ENCODE measurements around the gene GPR89A. TPM values are rescaled to one million over a fixed set of nuclear protein-coding genes. Genes with fewer than 3 reads are reported as not detected.
"Not testable (repeated sequence)": the region's sequence is repeated elsewhere in the genome, so short reads cannot be mapped to it uniquely, and the experiment has no call there.

The GPR89A gene
- total RNA-seq, 1 donor from 2014 or later, result 72.7 TPM

DNA sequence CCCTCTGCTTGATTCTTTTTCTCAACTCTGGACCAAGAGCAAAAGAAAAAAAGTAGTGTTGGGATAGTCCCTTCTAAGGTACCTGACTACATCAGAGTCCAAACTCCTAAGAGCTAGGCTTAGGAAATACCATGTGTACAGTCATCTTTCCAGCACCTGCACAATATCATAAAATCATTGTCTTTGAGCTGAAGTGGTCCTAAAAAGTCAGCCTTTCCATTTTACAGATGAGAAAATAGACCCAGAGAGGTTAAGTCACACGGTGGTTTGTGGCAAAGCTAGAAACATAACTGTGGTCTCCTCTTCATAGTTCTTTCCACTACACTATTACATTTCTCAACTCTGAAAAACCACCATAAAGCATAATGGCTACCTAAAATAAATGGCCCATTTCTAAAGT is 36.2 kb downstream of the GPR89A start:
- H3K4me1 Mint-ChIP-seq; H3K36me3 ChIP-seq; H3F3A ChIP-seq (ENCODE audit: low read depth); H3K9ac ChIP-seq; H3K27ac ChIP-seq; H4K20me1 ChIP-seq (ENCODE audit: low read depth); H3K36me3 Mint-ChIP-seq; H3K27me3 Mint-ChIP-seq (ENCODE audit: insufficient read depth, low read depth); H3K4me3 ChIP-seq; DNase-seq (ENCODE audit: low spot score); H3K27me3 ChIP-seq; H3K27ac Mint-ChIP-seq; H3K9me3 Mint-ChIP-seq; H3K9me3 ChIP-seq (ENCODE audit: low read depth); H2AFZ ChIP-seq (replicated peaks); H3K79me2 ChIP-seq (ENCODE audit: low read depth); H3K4me2 ChIP-seq; H3K4me3 Mint-ChIP-seq; H3K4me1 ChIP-seq: not testable (repeated sequence)

DNA sequence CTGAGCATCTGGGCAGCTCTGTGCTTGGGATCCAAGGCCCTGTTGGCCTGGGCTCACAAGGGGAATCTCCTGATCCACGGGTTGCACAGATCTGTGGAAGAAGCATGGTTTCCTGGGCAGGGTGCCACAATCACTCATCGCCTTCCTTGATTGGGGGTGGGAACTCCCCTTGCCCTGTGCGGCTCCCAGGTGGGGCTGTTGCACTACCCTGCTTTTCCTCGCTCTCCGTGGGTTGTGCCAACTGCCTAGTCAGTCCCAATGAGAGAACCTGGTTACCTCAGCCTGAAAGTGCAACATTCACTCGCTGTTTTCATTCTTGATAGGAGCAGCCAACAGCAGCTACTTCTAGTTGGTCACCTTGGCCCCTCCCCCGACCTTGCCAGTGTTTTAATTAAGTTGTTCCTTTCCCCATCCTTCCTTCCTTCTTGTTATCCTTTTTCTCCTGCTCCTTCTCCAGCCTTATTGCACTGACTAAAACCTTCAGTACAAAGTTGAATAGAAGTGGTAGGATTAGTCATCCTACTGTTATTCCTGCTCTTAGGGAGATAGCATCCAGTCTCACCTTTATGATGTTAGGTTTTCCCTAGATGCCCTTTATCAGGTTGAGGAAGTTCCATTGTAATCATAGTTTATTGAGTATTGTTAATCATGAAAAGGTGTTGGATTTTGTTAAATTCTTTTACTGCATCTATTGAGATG is 48.6 kb downstream of the GPR89A start:
- H3K36me3 ChIP-seq; H3K4me1 Mint-ChIP-seq; H3K9me3 ChIP-seq (ENCODE audit: low read depth); H3K79me2 ChIP-seq (ENCODE audit: low read depth); DNase-seq (ENCODE audit: low spot score); H3F3A ChIP-seq (ENCODE audit: low read depth); H3K27me3 ChIP-seq; H3K27ac Mint-ChIP-seq; H3K4me3 Mint-ChIP-seq; H3K4me3 ChIP-seq; H3K4me2 ChIP-seq; H3K9ac ChIP-seq; H3K9me3 Mint-ChIP-seq; H3K27me3 Mint-ChIP-seq (ENCODE audit: insufficient read depth, low read depth); H4K20me1 ChIP-seq (ENCODE audit: low read depth); H3K36me3 Mint-ChIP-seq; H2AFZ ChIP-seq (replicated peaks); H3K27ac ChIP-seq; H3K4me1 ChIP-seq: not testable (repeated sequence)

DNA sequence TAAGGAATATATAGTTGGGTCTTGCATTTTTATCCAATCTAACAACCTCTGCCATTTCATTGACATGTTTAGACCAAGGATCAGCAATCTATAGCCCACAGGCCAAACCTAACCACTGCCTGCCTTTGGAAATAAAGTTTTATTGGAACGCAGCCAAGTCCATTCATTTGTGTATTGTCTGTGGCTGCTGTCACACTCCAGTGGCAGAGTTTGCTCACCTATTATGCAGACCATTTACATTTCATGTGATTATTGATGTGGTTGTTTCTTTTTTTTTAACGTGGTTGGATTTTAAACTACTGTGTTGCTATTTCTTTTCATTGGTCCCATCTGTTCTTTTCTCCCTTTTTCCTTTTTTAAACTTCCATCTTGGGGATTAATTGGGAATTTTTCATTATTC is 54.7 kb downstream of the GPR89A start:
- H3K36me3 ChIP-seq; H3K4me1 Mint-ChIP-seq; DNase-seq (ENCODE audit: low spot score); H3K4me2 ChIP-seq; H2AFZ ChIP-seq (replicated peaks); H3K27ac Mint-ChIP-seq; H3K4me3 ChIP-seq; H3K27me3 Mint-ChIP-seq (ENCODE audit: insufficient read depth, low read depth); H3K27ac ChIP-seq; H3K4me1 ChIP-seq; H4K20me1 ChIP-seq (ENCODE audit: low read depth); H3K9ac ChIP-seq; H3F3A ChIP-seq (ENCODE audit: low read depth); H3K9me3 Mint-ChIP-seq; H3K9me3 ChIP-seq (ENCODE audit: low read depth); H3K4me3 Mint-ChIP-seq; H3K27me3 ChIP-seq; H3K79me2 ChIP-seq (ENCODE audit: low read depth); H3K36me3 Mint-ChIP-seq: not testable (repeated sequence)

DNA sequence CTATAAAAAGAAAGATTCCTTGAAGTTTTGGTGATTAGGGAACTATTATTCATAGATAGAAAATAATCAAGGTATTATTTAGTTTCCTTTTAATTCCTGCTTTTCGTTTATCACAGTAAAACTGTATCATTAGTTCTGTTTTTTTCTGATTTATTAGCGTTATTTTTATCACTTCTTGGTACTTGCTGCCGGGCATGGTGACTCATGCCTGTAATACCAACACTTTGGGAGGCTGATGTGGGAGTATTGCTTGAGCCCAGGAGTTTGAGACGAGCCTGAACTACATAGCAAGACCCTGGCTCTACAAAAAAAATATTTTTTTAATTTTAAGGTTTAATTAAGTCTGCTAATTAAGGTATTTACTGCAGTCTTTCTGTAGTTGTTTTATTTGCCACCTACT is 57.2 kb downstream of the GPR89A start:
- H3K4me3 ChIP-seq; H3K4me1 Mint-ChIP-seq; H3K36me3 ChIP-seq; H3K4me1 ChIP-seq; H3K27ac Mint-ChIP-seq; H3K27me3 ChIP-seq; H3K9me3 ChIP-seq (ENCODE audit: low read depth); H3K36me3 Mint-ChIP-seq; H3K4me2 ChIP-seq; H3K27me3 Mint-ChIP-seq (ENCODE audit: insufficient read depth, low read depth); H2AFZ ChIP-seq (replicated peaks); H3K27ac ChIP-seq; H3K79me2 ChIP-seq (ENCODE audit: low read depth); H3K9ac ChIP-seq; H4K20me1 ChIP-seq (ENCODE audit: low read depth); H3K9me3 Mint-ChIP-seq; H3F3A ChIP-seq (ENCODE audit: low read depth); H3K4me3 Mint-ChIP-seq; DNase-seq (ENCODE audit: low spot score): not testable (repeated sequence)

DNA sequence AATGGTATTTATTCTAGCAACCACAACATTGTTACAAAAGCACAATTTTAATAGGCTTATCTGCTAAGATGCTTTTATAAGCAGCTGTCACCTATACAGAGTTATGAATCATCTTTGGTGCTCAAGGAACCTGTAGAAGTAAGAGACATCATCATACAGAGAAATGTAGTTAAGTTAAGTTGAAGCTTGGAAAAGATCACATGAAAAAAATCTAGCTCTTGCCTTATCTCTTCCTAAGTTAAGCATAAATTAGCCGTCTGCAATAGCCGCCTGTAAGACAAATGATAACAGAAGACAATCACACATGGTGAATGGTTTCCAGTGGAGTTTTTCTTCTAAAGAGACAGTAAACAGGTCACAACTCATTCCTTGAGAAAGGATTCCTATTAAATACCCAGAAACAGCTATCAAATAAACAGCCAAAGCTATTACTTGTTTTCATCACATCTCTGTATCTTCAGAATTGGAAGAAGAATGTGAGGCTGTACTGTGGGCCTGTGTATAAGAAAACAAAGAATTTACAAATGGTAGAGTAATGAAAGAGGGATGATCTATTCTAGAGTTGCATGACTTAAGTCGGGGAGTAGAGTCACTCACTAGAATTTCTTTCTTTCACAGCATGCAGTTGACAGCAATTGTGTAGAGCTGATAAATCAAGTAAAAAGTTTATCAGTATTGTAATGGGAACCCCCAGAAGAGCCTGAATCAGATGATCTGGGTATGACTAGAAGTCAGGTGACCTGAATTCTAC is 63.4 kb downstream of the GPR89A start:
- not testable (repeated sequence) for H3K4me1 ChIP-seq; H3K4me1 Mint-ChIP-seq; H3K27me3 Mint-ChIP-seq (ENCODE audit: insufficient read depth, low read depth); H3K4me3 Mint-ChIP-seq; H3K9me3 ChIP-seq (ENCODE audit: low read depth); H3K36me3 ChIP-seq; H3F3A ChIP-seq (ENCODE audit: low read depth); DNase-seq (ENCODE audit: low spot score); H3K27me3 ChIP-seq; H3K9ac ChIP-seq; H3K4me2 ChIP-seq; H4K20me1 ChIP-seq (ENCODE audit: low read depth); H3K36me3 Mint-ChIP-seq; H3K9me3 Mint-ChIP-seq; H3K27ac Mint-ChIP-seq; H3K79me2 ChIP-seq (ENCODE audit: low read depth); H2AFZ ChIP-seq (replicated peaks); H3K27ac ChIP-seq; H3K4me3 ChIP-seq

DNA sequence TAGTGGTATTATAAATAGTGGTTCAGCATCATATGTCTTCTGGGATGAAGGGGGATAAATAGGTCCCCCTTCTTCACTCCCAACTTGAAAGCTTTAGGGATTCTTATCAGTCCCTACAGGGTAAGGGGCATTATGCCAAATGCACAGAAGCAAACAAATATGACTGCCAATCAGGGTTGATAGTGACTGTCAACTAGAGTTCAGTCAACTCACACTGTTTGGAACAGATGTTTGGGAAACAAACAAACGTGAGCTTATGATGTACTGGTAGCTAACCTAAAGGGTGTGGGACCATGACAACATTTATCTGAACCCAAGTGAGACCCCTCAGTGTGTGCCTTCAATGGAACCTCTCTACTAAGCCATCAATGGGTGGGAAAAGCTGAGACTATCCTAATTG is 65.4 kb downstream of the GPR89A start:
- H3K9me3 ChIP-seq (ENCODE audit: low read depth); H3K4me3 ChIP-seq; H3K4me1 Mint-ChIP-seq; H3K9ac ChIP-seq; H3K4me2 ChIP-seq; H3K27ac ChIP-seq; H2AFZ ChIP-seq (replicated peaks); H3K27ac Mint-ChIP-seq; H3K36me3 Mint-ChIP-seq; H3F3A ChIP-seq (ENCODE audit: low read depth); H3K4me3 Mint-ChIP-seq; H3K4me1 ChIP-seq; H3K27me3 ChIP-seq; H3K79me2 ChIP-seq (ENCODE audit: low read depth); DNase-seq (ENCODE audit: low spot score); H3K9me3 Mint-ChIP-seq; H4K20me1 ChIP-seq (ENCODE audit: low read depth); H3K27me3 Mint-ChIP-seq (ENCODE audit: insufficient read depth, low read depth); H3K36me3 ChIP-seq: not testable (repeated sequence)

DNA sequence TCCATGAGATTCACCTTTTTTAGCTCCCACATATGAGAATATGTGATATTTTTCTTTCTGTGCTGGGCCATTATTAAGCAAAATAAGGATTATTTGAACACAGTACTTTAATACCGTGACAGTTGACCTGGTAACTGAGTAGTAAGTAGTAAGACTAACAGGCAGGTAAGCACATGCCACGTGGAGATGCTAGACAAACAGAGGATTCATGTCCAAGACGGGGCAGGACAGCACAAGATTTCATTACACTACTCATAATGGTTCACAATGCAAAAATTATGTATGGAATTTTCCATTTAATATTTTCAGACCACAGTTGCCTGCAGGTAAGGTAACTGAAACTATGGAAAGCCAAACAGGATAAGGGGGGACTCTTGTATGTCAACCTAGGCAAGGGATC is 77.1 kb downstream of the GPR89A start:
- not testable (repeated sequence) for H3K27ac ChIP-seq; H3K27ac Mint-ChIP-seq; H3K9me3 ChIP-seq (ENCODE audit: low read depth); H3K4me1 Mint-ChIP-seq; H3K9me3 Mint-ChIP-seq; H3K79me2 ChIP-seq (ENCODE audit: low read depth); H3F3A ChIP-seq (ENCODE audit: low read depth); H3K4me3 ChIP-seq; H2AFZ ChIP-seq (replicated peaks); H3K27me3 ChIP-seq; H3K4me1 ChIP-seq; H3K4me2 ChIP-seq; H3K36me3 Mint-ChIP-seq; H3K27me3 Mint-ChIP-seq (ENCODE audit: insufficient read depth, low read depth); H4K20me1 ChIP-seq (ENCODE audit: low read depth); H3K36me3 ChIP-seq; H3K4me3 Mint-ChIP-seq; H3K9ac ChIP-seq; DNase-seq (ENCODE audit: low spot score)

DNA sequence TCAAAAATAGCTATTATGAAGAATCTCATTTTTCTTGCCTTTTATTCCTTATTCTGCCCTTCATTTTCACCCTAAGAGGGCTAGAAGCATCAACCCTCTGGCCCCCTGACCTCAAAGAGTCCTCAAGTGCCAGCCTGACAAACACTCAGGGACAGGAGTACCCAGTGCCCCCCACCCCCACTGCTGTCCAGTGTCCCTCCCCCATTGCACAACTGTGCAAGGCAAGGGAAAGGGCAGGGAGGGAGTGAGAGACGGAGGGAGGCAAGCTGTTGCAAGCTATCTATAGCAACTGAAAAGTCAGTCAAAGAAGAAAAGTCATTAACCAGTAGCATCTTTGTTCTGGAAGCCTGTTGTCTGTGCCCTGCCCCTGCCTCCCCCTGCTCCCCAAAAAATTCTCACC is 78.3 kb downstream of the GPR89A start:
- H3K4me1 ChIP-seq; H2AFZ ChIP-seq (replicated peaks); H3K27ac Mint-ChIP-seq; H3K4me2 ChIP-seq; H3K9me3 ChIP-seq (ENCODE audit: low read depth); H3K4me3 Mint-ChIP-seq; H3K36me3 Mint-ChIP-seq; H3K27ac ChIP-seq; H3K27me3 ChIP-seq; DNase-seq (ENCODE audit: low spot score); H3K79me2 ChIP-seq (ENCODE audit: low read depth); H3K9me3 Mint-ChIP-seq; H3F3A ChIP-seq (ENCODE audit: low read depth); H3K9ac ChIP-seq; H3K36me3 ChIP-seq; H3K27me3 Mint-ChIP-seq (ENCODE audit: insufficient read depth, low read depth); H3K4me1 Mint-ChIP-seq; H3K4me3 ChIP-seq; H4K20me1 ChIP-seq (ENCODE audit: low read depth): not testable (repeated sequence)
